ENCODE data around the gene LELP1.

GRCh38 chr1:153217212-153217611, 14.0 kb downstream of the LELP1 start, which contains the start of gene PRR9:
- no peak for TF ChIP-seq POLR2AphosphoS5 (IDR thresholded peaks at IDR 0.05)
- TF ChIP-seq CTCF (IDR thresholded peaks at IDR 0.05), result no peak
- no peak for TF ChIP-seq POLR2A (IDR thresholded peaks at IDR 0.05)
- TF ChIP-seq EP300 (IDR thresholded peaks at IDR 0.05; ENCODE audit: low read depth), result no peak

All from transverse colon (tissue), 4 donors.